K562 (cell line): ENCODE measurements around the gene VWA5B1. TPM values are rescaled to one million over a fixed set of nuclear protein-coding genes. Genes with fewer than 3 reads are reported as not detected.
A peak's percentile ranks its signal among the peaks of the same experiment; 100 is the strongest.

Experiments
- ATAC-seq: fragments of 200-7000 bp; cut with Tn5 transposase; 3 replicates; pipeline ENCODE4 v1.9.1; 2020; ENCODE audit warnings: moderate library complexity
- BruUV-seq: library from RNA; stranded (reverse); fragments of 400-500 nt; replicated peaks from 2 replicates; lab custom pipeline; 2021; lab: Mats Ljungman, UMichigan
- CTCF ChIA-PET: fragments of 300-600 bp; formaldehyde crosslinking; extraction: SDS; loops from one replicate; lab custom pipeline; 2021; ENCODE audit warnings: low intra/inter-chr PET ratio; lab: Yijun Ruan, JAX
- POLR2A ChIA-PET: fragments of 300-600, 350-650 bp; sonication (Branson Sonifier 250); formaldehyde crosslinking; extraction: SDS; loops from one replicate; lab custom pipeline; 2021; ENCODE audit warnings: antibody characterized with exemption, inconsistent platforms; lab: Yijun Ruan, JAX
- DNase-seq, 4 experiments: peaks; one replicate each; pipeline versions ENCODE4 v3.0.0 to v3.0.0-alpha.2; 2011 to 2018; ENCODE audit warnings: low spot score in 3 of 4, mixed read lengths in 3 of 4; ENCODE audit errors: extremely low read depth in 1 of 4
- FAIRE-seq: peaks from 2 replicates; lab custom pipeline; 2011; peaks lifted over from hg19 to GRCh38; lab: Jason Lieb, UNC
- H2AFZ ChIP-seq: 2 replicates; pipeline ENCODE4 v1.6.0; 2011; ENCODE audit warnings: low read depth, low read length, control low read depth, inconsistent platforms
- H3K27ac ChIP-seq: fragments of 200-600 bp; 3 replicates; pipeline ENCODE4 v1.8.0; 2011; ENCODE audit warnings: low read depth, mild to moderate bottlenecking, control low read depth, inconsistent platforms, low read length, moderate library complexity, mixed read lengths; ENCODE audit errors: extremely low read depth
- H3K27me3 ChIP-seq, 2 experiments: fragments of 300-600 bp in 1 of 2; 2 replicates in 1 of 2; 3 replicates in 1 of 2; pipeline versions ENCODE4 v1.6.0 to v1.8.0; 2011; ENCODE audit warnings: inconsistent platforms in 2 of 2, low read length in 2 of 2, mild to moderate bottlenecking in 1 of 2, mixed read lengths in 1 of 2, moderate library complexity in 1 of 2; ENCODE audit not compliant: control insufficient read depth in 2 of 2, insufficient read depth in 2 of 2
- H3K36me3 ChIP-seq: fragments of 300-600 bp; 3 replicates; pipeline ENCODE4 v1.8.0; 2011; ENCODE audit warnings: mild to moderate bottlenecking, low read length, inconsistent platforms; ENCODE audit not compliant: control insufficient read depth, insufficient read depth
- H3K4me1 ChIP-seq, 2 experiments: fragments of 200-600 bp in 1 of 2; replicated peaks in 1 of 2; 2 replicates in 1 of 2; 3 replicates in 1 of 2; pipeline versions ENCODE4 v1.5.1 to v1.8.0; 2011; ENCODE audit warnings: inconsistent platforms in 2 of 2, low read length in 2 of 2, mild to moderate bottlenecking in 1 of 2, mixed read lengths in 1 of 2, moderate library complexity in 1 of 2; ENCODE audit not compliant: control insufficient read depth in 2 of 2, insufficient read depth in 2 of 2
- H3K4me2 ChIP-seq: 2 replicates; pipeline ENCODE4 v1.6.1; 2011; ENCODE audit warnings: low read length, control low read depth, inconsistent platforms, mixed read lengths; ENCODE audit not compliant: insufficient read depth
- H3K4me3 ChIP-seq: fragments of 200-600 bp; sonication (generic), shearing (Covaris generic); 2 replicates; pipeline ENCODE4 v1.5.1; 2016; ENCODE audit warnings: control low read depth, inconsistent platforms
- H3K79me2 ChIP-seq: fragments of 200-600 bp; 3 replicates; pipeline ENCODE4 v1.8.0; 2011; ENCODE audit warnings: low read length, inconsistent platforms; ENCODE audit not compliant: control insufficient read depth, insufficient read depth
- H3K9ac ChIP-seq, 2 experiments: 2 replicates each; pipeline versions ENCODE4 v1.6.0 to v1.6.1; 2011; ENCODE audit warnings: low read depth in 2 of 2, low read length in 2 of 2, control low read depth in 1 of 2, inconsistent platforms in 1 of 2, mild to moderate bottlenecking in 1 of 2, mixed read lengths in 1 of 2; ENCODE audit not compliant: insufficient read depth in 1 of 2
- H3K9me1 ChIP-seq: one replicate; pipeline ENCODE4 v1.6.0; 2011; ENCODE audit warnings: inconsistent platforms, mild to moderate bottlenecking, low read length, moderate library complexity; ENCODE audit not compliant: control insufficient read depth, insufficient read depth
- H3K9me3 ChIP-seq: replicated peaks from 2 replicates; pipeline ENCODE4 v1.5.1; 2011; ENCODE audit warnings: low read depth, low read length, inconsistent platforms; ENCODE audit not compliant: control insufficient read depth, insufficient read depth
- H4K20me1 ChIP-seq: replicated peaks from 2 replicates; pipeline ENCODE4 v1.6.1; 2011; ENCODE audit warnings: low read length, inconsistent platforms, mixed read lengths; ENCODE audit not compliant: control insufficient read depth, insufficient read depth
- BRCA1 ChIP-seq, 2 experiments: fragments of 450-650 bp in 1 of 2; sonication (generic) in 1 of 2; formaldehyde crosslinking in 1 of 2; IDR thresholded peaks; 2 replicates each; pipeline versions ENCODE4 v1.5.0 to v1.6.1; 2017 to 2020; ENCODE audit warnings: mild to moderate bottlenecking in 1 of 2, missing genetic modification reagents in 1 of 2
- FOXA3 ChIP-seq, 2 experiments: fragments of 450-650 bp in 1 of 2; sonication (generic) in 1 of 2; formaldehyde crosslinking; IDR thresholded peaks in 1 of 2; conservative IDR thresholded peaks in 1 of 2; 2 replicates each; pipeline versions ENCODE4 v1.4.0 to v1.8.0; 2020 to 2022; ENCODE audit warnings: mild to moderate bottlenecking in 2 of 2, missing genetic modification reagents in 1 of 2
- GABPA ChIP-seq: fragments of 200-800 bp; sonication (Bioruptor generic); conservative IDR thresholded peaks from 2 replicates; pipeline ENCODE4 v1.6.1; 2016; ENCODE audit warnings: low read depth, missing genetic modification characterization, missing compliant biosample characterization
- NR2C2 ChIP-seq, 2 experiments: fragments of 200-800 bp in 1 of 2; sonication (Bioruptor generic) in 1 of 2; sonication (generic) in 1 of 2; formaldehyde crosslinking in 1 of 2; IDR thresholded peaks; 2 replicates each; pipeline versions ENCODE4 v1.6.1 to v1.8.0; 2016 to 2022; ENCODE audit warnings: mild to moderate bottlenecking in 1 of 2, missing compliant biosample characterization in 1 of 2, missing genetic modification characterization in 1 of 2, missing genetic modification reagents in 1 of 2
- NR2F6 ChIP-seq: fragments of 450-650 bp; formaldehyde crosslinking; IDR thresholded peaks from 2 replicates; pipeline ENCODE4 v1.4.0; 2020; ENCODE audit warnings: mild to moderate bottlenecking
- PHF8 ChIP-seq: fragments of 200-600 bp; sonication (generic); IDR thresholded peaks from 2 replicates; pipeline ENCODE4 v1.6.1; 2012; ENCODE audit warnings: mixed run types, mild to moderate bottlenecking, inconsistent platforms, low read length, moderate library complexity, borderline replicate concordance
- ZNF282 ChIP-seq: sonication (generic); formaldehyde crosslinking; IDR thresholded peaks from 2 replicates; pipeline ENCODE4 v1.8.1; 2023; ENCODE audit warnings: missing genetic modification reagents
- ZNF316 ChIP-seq: fragments of 450-650 bp; IDR thresholded peaks from 2 replicates; pipeline ENCODE4 v1.6.1; 2016
- ZNF766 ChIP-seq: fragments of 200-800 bp; sonication (Bioruptor generic); conservative IDR thresholded peaks from 2 replicates; pipeline ENCODE4 v1.6.1; 2016; ENCODE audit warnings: missing genetic modification characterization, missing compliant biosample characterization
- WGBS: fragments of 100-300 bp; shearing (Covaris generic); methylation state at CpG from one replicate; pipeline ENCODE4 v1.1.6; 2016; ENCODE audit warnings: low coverage, mixed read lengths; ENCODE audit not compliant: insufficient coverage; ENCODE audit errors: missing lambda C conversion rate; 5-methylcytosine and 5-hydroxymethylcytosine counted together
- in situ Hi-C: fragments of 300-500 bp; cut with MboI; formaldehyde crosslinking; loops from 4 replicates; pipeline ENCODE4 v1.15.0; 2018; ENCODE audit warnings: inconsistent platforms, mixed read lengths
- intact Hi-C: fragments of 100-400 bp; cut with micrococcal nuclease; formaldehyde crosslinking; loops from 2 replicates; pipeline ENCODE4 v1.14.2; 2022
- polyA plus RNA-seq, 8 experiments: library from polyadenylated mRNA; depleted of rRNA in 4 of 8; stranded (reverse) in 5 of 8; unstranded in 3 of 8; fragments of >200 nt; fragmentation: Nextera tagmentation in 2 of 8; fragmentation: Illumina TruSeq in 1 of 8; extraction: Ambion mirVana in 2 of 8; extraction: Trizol in 1 of 8; gene quantifications; 2 replicates each; pipeline versions ENCODE4 v1.2.1 to v1.2.3, GENCODE V29; 2011 to 2014; ENCODE audit warnings: inconsistent platforms in 1 of 8, missing spikeins in 1 of 8
- total RNA-seq, 7 experiments: library from RNA; depleted of rRNA in 6 of 7; stranded (reverse); fragments of >200 nt in 6 of 7; fragmentation: Illumina TruSeq in 2 of 7; extraction: Trizol in 2 of 7; gene quantifications; 2 replicates each; pipeline versions ENCODE4 v1.2.1 to v1.2.3, GENCODE V29; 2011 to 2021; ENCODE audit warnings: low replicate concordance in 1 of 7
- TF ChIP-seq, protein P1 (sequence below): sonication (generic); formaldehyde crosslinking; IDR thresholded peaks from 2 replicates; pipeline ENCODE4 v1.8.0; 2022; ENCODE audit warnings: mild to moderate bottlenecking, missing genetic modification reagents
- TF ChIP-seq, protein P2 (sequence below): fragments of 250-450 bp; sonication (Bioruptor Pico); IDR thresholded peaks from 2 replicates; pipeline ENCODE4 v1.8.0; 2022; ENCODE audit warnings: inconsistent platforms
- TF ChIP-seq, protein P3 (sequence below): sonication (generic); formaldehyde crosslinking; IDR thresholded peaks from 2 replicates; pipeline ENCODE4 v1.9.0; 2022; ENCODE audit warnings: mild to moderate bottlenecking, missing genetic modification reagents

VWA5B1 gene
- total and polyA plus RNA-seq, 9 of the 15 experiments (the other 6 are each of a cell fraction or from before 2014, with no cell fraction given): not detected

DNA sequence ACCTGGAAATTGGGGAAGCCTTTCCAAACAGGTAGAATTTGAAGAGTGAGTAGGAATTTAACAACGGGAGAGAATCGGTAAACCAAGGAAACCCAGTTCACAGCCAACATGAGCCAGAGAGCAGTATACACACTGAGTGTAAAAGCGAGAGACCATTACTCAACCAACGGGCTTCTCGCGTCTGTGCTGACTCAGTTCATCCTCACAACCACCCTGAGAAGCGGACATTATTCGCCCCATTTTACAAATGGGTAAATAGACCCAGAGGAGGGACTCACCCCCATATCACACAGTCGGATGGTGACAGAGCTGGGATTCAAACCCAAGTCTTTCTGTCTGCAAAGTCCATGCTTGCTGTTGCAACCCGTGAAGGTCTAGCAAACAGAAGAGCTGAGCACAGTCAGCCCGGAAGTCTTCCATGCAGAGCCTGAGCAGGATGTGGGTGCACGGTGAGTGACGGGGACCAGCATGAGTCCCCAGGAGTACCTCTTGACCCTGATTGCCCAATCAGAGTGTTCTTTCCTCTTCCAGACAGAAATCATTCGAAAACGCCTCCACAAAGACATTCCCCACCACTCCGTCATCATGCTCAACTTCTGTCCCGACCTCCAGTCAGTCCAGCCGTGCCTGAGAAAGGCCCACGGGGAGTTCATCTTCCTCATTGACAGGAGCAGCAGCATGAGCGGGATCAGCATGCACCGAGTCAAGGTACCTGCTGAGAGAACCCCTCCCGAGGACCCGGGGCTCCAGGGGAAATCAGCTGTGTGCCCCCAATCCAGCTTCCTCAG is 32.3 kb downstream of the VWA5B1 start (continued):
- TF ChIP-seq GABPA (tag): peak; percentile 44; the same call in 1 of the 2 replicates

DNA sequence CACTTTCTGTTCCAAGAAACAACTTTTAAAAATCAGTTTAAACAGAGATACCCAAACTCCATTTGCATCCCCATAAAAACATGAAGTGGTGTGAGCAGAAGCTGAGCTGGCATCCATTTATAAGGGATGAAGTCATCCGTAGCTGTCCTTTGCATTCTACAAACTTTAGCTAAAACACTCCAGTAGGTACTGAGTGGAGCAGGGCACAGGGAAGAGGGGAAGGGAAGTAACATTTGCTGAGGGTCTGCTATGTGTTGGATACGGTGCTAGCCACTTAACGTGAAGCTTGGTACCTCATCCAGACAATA is 32.9 kb downstream of the VWA5B1 start:
- BruUV-seq: no TSS peak
- Histone ChIP-seq H2AFZ (no peak overlapping the region), H3K9ac (no peak overlapping the region), H3K9me1 (no peaks in the 10 kb centered on the region), H3K4me3 (no peak overlapping the region), H3K27me3 (peaks cover 48 to 67% of the 10 kb centered on the region in 2 experiments), H3K27ac (no peak overlapping the region), H3K4me1 (no peaks in the 10 kb centered on the region), H3K36me3 (no peaks in the 10 kb centered on the region), H3K79me2 (no peaks in the 10 kb centered on the region), H3K9me3 (no peaks in the 10 kb centered on the region), H3K4me2 (no peak overlapping the region), H4K20me1 (peaks cover 4% of the 10 kb centered on the region; the same call in 1 of the 2 replicates)
- DNase-seq (no peak), FAIRE-seq (no peak), ATAC-seq (no peak)
- TF ChIP-seq PHF8 (no peak), NR2C2 (CRISPR knock-in tag; IDR thresholded peaks at IDR 0.05) (no peak), NR2C2 (tag; IDR thresholded peaks at IDR 0.05) (no peak), ZNF766 (CRISPR knock-in tag) (no peak), FOXA3 (CRISPR knock-in tag; conservative IDR thresholded peaks at IDR 0.05 in 1 of 2, IDR thresholded peaks at IDR 0.05 in 1 of 2) (no peak), NR2F6 (no peak), BRCA1 (IDR thresholded peaks at IDR 0.05) (no peak), BRCA1 (CRISPR knock-in tag; IDR thresholded peaks at IDR 0.05) (no peak), ZNF282 (CRISPR knock-in tag) (no peak), ZNF316 (no peak)
- TF ChIP-seq, protein P1, sequence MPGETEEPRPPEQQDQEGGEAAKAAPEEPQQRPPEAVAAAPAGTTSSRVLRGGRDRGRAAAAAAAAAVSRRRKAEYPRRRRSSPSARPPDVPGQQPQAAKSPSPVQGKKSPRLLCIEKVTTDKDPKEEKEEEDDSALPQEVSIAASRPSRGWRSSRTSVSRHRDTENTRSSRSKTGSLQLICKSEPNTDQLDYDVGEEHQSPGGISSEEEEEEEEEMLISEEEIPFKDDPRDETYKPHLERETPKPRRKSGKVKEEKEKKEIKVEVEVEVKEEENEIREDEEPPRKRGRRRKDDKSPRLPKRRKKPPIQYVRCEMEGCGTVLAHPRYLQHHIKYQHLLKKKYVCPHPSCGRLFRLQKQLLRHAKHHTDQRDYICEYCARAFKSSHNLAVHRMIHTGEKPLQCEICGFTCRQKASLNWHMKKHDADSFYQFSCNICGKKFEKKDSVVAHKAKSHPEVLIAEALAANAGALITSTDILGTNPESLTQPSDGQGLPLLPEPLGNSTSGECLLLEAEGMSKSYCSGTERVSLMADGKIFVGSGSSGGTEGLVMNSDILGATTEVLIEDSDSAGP: no peak
- TF ChIP-seq, protein P2, sequence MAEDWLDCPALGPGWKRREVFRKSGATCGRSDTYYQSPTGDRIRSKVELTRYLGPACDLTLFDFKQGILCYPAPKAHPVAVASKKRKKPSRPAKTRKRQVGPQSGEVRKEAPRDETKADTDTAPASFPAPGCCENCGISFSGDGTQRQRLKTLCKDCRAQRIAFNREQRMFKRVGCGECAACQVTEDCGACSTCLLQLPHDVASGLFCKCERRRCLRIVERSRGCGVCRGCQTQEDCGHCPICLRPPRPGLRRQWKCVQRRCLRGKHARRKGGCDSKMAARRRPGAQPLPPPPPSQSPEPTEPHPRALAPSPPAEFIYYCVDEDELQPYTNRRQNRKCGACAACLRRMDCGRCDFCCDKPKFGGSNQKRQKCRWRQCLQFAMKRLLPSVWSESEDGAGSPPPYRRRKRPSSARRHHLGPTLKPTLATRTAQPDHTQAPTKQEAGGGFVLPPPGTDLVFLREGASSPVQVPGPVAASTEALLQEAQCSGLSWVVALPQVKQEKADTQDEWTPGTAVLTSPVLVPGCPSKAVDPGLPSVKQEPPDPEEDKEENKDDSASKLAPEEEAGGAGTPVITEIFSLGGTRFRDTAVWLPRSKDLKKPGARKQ (CRISPR knock-in tag): no peak
- TF ChIP-seq, protein P3, sequence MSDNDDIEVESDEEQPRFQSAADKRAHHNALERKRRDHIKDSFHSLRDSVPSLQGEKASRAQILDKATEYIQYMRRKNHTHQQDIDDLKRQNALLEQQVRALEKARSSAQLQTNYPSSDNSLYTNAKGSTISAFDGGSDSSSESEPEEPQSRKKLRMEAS (CRISPR knock-in tag): no peak
- POLR2A ChIA-PET: interaction anchor here (0.7 to 1.8 kb wide), 2 partner anchors 10 to 13 kb away, joined by 5 read pairs; no protein-coding TSS in a partner anchor
- 0% methylated on average over 3 of the region's 3 CpGs for WGBS
- in situ Hi-C loops: no loop called here
- intact Hi-C loops: no loop called here
- CTCF ChIA-PET: no interaction called here
